Gastroesophageal sphincter (tissue), 4 donors: ENCODE data around the gene SUN2. TPM values are rescaled to one million over a fixed set of nuclear protein-coding genes. Genes with fewer than 3 reads are reported as not detected.
A peak's percentile ranks its signal among the peaks of the same experiment; 100 is the strongest.

Experiments used
- ATAC-seq: fragments of 150-250 bp; one replicate; pipeline ENCODE4 v1.9.1; 2016; ENCODE audit warnings: mild to moderate bottlenecking, moderate library complexity
- H3K27ac ChIP-seq, 4 donors: fragments of 200-600 bp; sonication (generic) in 3 of 4; 1 replicate in 3 of 4; 2 replicates in 1 of 4; pipeline ENCODE4 v1.5.1; 2016 to 2019
- H3K27me3 ChIP-seq: fragments of 200-600 bp; sonication (generic); one replicate; pipeline ENCODE4 v1.5.1; 2019
- H3K36me3 ChIP-seq, 2 donors: fragments of 200-600 bp; sonication (generic); one replicate each; pipeline ENCODE4 v1.5.1; 2019; ENCODE audit warnings: control low read depth in 1 of 2
- H3K4me1 ChIP-seq, 3 donors: fragments of 200-600 bp; sonication (generic); 1 replicate in 2 of 3; 2 replicates in 1 of 3; pipeline ENCODE4 v1.5.1; 2016 to 2019; ENCODE audit warnings: control low read depth in 2 of 3
- H3K4me3 ChIP-seq, 2 donors: fragments of 200-600 bp; sonication (generic); one replicate each; pipeline ENCODE4 v1.5.1; 2019; ENCODE audit warnings: mild to moderate bottlenecking in 1 of 2, moderate library complexity in 1 of 2
- H3K9me3 ChIP-seq, 3 donors: fragments of 200-600 bp; sonication (generic); one replicate each; pipeline ENCODE4 v1.5.1; 2017 to 2019; ENCODE audit warnings: control low read depth in 2 of 3
- CTCF ChIP-seq, 4 experiments: fragments of 200-600 bp in 2 of 4; fragments of 450-650 bp in 2 of 4; sonication (generic) in 1 of 4; IDR thresholded peaks; one replicate each; pipeline ENCODE4 v1.5.1; 2017 to 2019; ENCODE audit warnings: antibody characterized with exemption in 4 of 4, mild to moderate bottlenecking in 2 of 4, moderate library complexity in 2 of 4
- EP300 ChIP-seq: sonication (generic); formaldehyde crosslinking; IDR thresholded peaks from one replicate; pipeline ENCODE4 v1.6.1; 2017; ENCODE audit warnings: antibody characterized with exemption, mild to moderate bottlenecking
- POLR2A ChIP-seq, 2 donors: fragments of 450-650 bp; IDR thresholded peaks; one replicate each; pipeline ENCODE4 v1.6.1; 2017; ENCODE audit warnings: antibody characterized with exemption in 2 of 2, mild to moderate bottlenecking in 2 of 2, moderate library complexity in 1 of 2
- POLR2AphosphoS5 ChIP-seq: sonication (generic); formaldehyde crosslinking; IDR thresholded peaks from one replicate; pipeline ENCODE4 v1.6.1; 2017; ENCODE audit warnings: antibody characterized with exemption
- WGBS, 2 donors: methylation state at CpG; one replicate each; pipeline ENCODE4 v1.1.5; 2018; ENCODE audit warnings: low coverage in 1 of 2; 5-methylcytosine and 5-hydroxymethylcytosine counted together
- total RNA-seq, 4 donors: library from RNA; depleted of rRNA; stranded (reverse); fragments of >200 nt; gene quantifications; one replicate each; pipeline ENCODE4 v1.1.0, GENCODE V29; 2016

SUN2 gene
- total RNA-seq, 4 donors from 2014 or later: 339 to 594 (median 409) TPM

GRCh38 chr22:38740116-38740723 lies 15.6 kb downstream of the SUN2 start:
- TF ChIP-seq CTCF (IDR thresholded peaks at IDR 0.05): no peak
- TF ChIP-seq EP300: no peak
- TF ChIP-seq POLR2A (IDR thresholded peaks at IDR 0.05): no peak
- no peak for TF ChIP-seq POLR2AphosphoS5
- WGBS, 2 donors: 93% methylated on average over 3 of the region's 15 CpGs; no CpG with 5 or more reads in 1 of the 2 donors

GRCh38 chr22:38739300-38740055 lies 16.3 kb downstream of the SUN2 start:
- ATAC-seq: no peak
- peaks cover 5 to 100% of the 10 kb centered on the region in 2 donors for H3K36me3 ChIP-seq
- no peaks in the 10 kb centered on the region for H3K9me3 ChIP-seq
- WGBS, 2 donors: 91% methylated on average over 4 of the region's 20 CpGs; no CpG with 5 or more reads in 1 of the 2 donors
- peaks cover 0 to 23% (median 8%) of the 10 kb centered on the region in 3 donors for H3K4me1 ChIP-seq
- H3K27ac ChIP-seq: peak overlapping the region in 2 of 4 donors; percentile 3 to 85
- no peak overlapping the region for H3K4me3 ChIP-seq
- H3K27me3 ChIP-seq: no peaks in the 10 kb centered on the region
- TF ChIP-seq CTCF (IDR thresholded peaks at IDR 0.05): no peak
- no peak for TF ChIP-seq POLR2AphosphoS5
- no peak for TF ChIP-seq EP300
- TF ChIP-seq POLR2A (IDR thresholded peaks at IDR 0.05): no peak

More at GRCh38 chr22:38740116-38740723, 15.6 kb downstream of the SUN2 start:
- H3K9me3 ChIP-seq: no peaks in the 10 kb centered on the region
- H3K27ac ChIP-seq: peak overlapping the region in 2 of 4 donors; percentile 3 to 85
- H3K4me3 ChIP-seq: no peak overlapping the region
- peaks cover 5 to 100% of the 10 kb centered on the region in 2 donors for H3K36me3 ChIP-seq
- no peaks in the 10 kb centered on the region for H3K27me3 ChIP-seq
- H3K4me1 ChIP-seq: peaks cover 0 to 16% (median 1%) of the 10 kb centered on the region in 3 donors
- ATAC-seq: no peak

GRCh38 chr22:38738475-38739070 lies 17.2 kb downstream of the SUN2 start:
- TF ChIP-seq POLR2A (IDR thresholded peaks at IDR 0.05): no peak
- no peak for TF ChIP-seq CTCF (IDR thresholded peaks at IDR 0.05)
- no peak for TF ChIP-seq EP300
- TF ChIP-seq POLR2AphosphoS5: no peak
- Histone ChIP-seq H3K4me1 (peaks cover 0 to 32% (median 18%) of the 10 kb centered on the region in 3 donors), H3K27ac (peak overlapping the region in 3 of 4 donors; percentile 0 to 85 (median 31)), H3K36me3 (peaks cover 5 to 96% of the 10 kb centered on the region in 2 donors), H3K4me3 (no peak overlapping the region), H3K9me3 (no peaks in the 10 kb centered on the region), H3K27me3 (no peaks in the 10 kb centered on the region)
- ATAC-seq: no peak
- 84% methylated on average over 6 of the region's 18 CpGs; no CpG with 5 or more reads in 1 of the 2 donors for WGBS, 2 donors

GRCh38 chr22:38737302-38738060 lies 18.3 kb downstream of the SUN2 start:
- Histone ChIP-seq H3K9me3 (no peaks in the 10 kb centered on the region), H3K4me3 (no peak overlapping the region), H3K27me3 (no peaks in the 10 kb centered on the region), H3K4me1 (peaks cover 0 to 43% (median 26%) of the 10 kb centered on the region in 3 donors), H3K27ac (peak overlapping the region in 3 of 4 donors; percentile 20 to 85 (median 39)), H3K36me3 (peaks cover 5 to 86% of the 10 kb centered on the region in 2 donors)
- no peak for TF ChIP-seq EP300
- no peak for TF ChIP-seq CTCF (IDR thresholded peaks at IDR 0.05)
- no peak for ATAC-seq
- 68 to 76% methylated on average over 5 to 19 of the region's 21 CpGs for WGBS, 2 donors
